Measurements from ENCODE around the gene DHX40.
"Not testable (repeated sequence)": the region's sequence is repeated elsewhere in the genome, so short reads cannot be mapped to it uniquely, and the experiment has no call there.

DHX40 gene

GRCh38 chr17:59565171-59565958 is at the start of gene DHX40:
Gene DHX40 (plus strand): TSS chr17:59565610. CDS start chr17:59565672, 62 bp downstream.
- peak within 1 kb of the TSS; percentile 100 for H3K4me3 ChIP-seq (ENCODE audit: insufficient read length, low read depth)
- peaks cover 2% of the 10 kb centered on the region for H3K4me1 ChIP-seq (ENCODE audit: insufficient read depth, insufficient read length)
- peaks cover 10% of the 10 kb centered on the region for H3K27me3 ChIP-seq (ENCODE audit: insufficient read depth, insufficient read length)
- peak within 1 kb of the TSS; percentile 94 for H3K9ac ChIP-seq (ENCODE audit: insufficient read length, low read depth)
- TF ChIP-seq SUZ12 (IDR thresholded peaks at IDR 0.05; ENCODE audit: extremely low read depth, insufficient read depth, insufficient read length), result no peak
- TF ChIP-seq ZNF274 (IDR thresholded peaks at IDR 0.05; ENCODE audit: low read depth, low read length), result no peak
- no peak for TF ChIP-seq YY1 (IDR thresholded peaks at IDR 0.05; ENCODE audit: insufficient read depth, insufficient read length)
- peaks cover 12% of the 10 kb centered on the region for H3K9me3 ChIP-seq (ENCODE audit: insufficient read depth, low read length)
- H3K36me3 ChIP-seq (ENCODE audit: insufficient read depth, insufficient read length, low read length), result peaks cover 14% of the 10 kb centered on the region
- peak; percentile 88 for DNase-seq (ENCODE audit: low read depth, low spot score)

- TF ChIP-seq ZNF274 (IDR thresholded peaks at IDR 0.05; ENCODE audit: low read depth, low read length), result no peak
- no peak for TF ChIP-seq YY1 (IDR thresholded peaks at IDR 0.05; ENCODE audit: insufficient read depth, insufficient read length)
- no peak for TF ChIP-seq SUZ12 (IDR thresholded peaks at IDR 0.05; ENCODE audit: extremely low read depth, insufficient read depth, insufficient read length)
- Histone ChIP-seq H3K4me1 (ENCODE audit: insufficient read depth, insufficient read length) (no peaks in the 10 kb centered on the region), H3K9me3 (ENCODE audit: insufficient read depth, low read length) (no peaks in the 10 kb centered on the region), H3K4me3 (ENCODE audit: insufficient read length, low read depth) (no peak overlapping the region), H3K9ac (ENCODE audit: insufficient read length, low read depth) (no peak overlapping the region), H3K27me3 (ENCODE audit: insufficient read depth, insufficient read length) (no peaks in the 10 kb centered on the region), H3K36me3 (ENCODE audit: insufficient read depth, insufficient read length, low read length) (no peaks in the 10 kb centered on the region)
- DNase-seq (ENCODE audit: low read depth, low spot score), result no peak
Measured at GRCh38 chr17:59516451-59516850, 49.0 kb upstream of the DHX40 start.

- no peak for TF ChIP-seq SUZ12 (IDR thresholded peaks at IDR 0.05; ENCODE audit: extremely low read depth, insufficient read depth, insufficient read length)
- TF ChIP-seq ZNF274 (IDR thresholded peaks at IDR 0.05; ENCODE audit: low read depth, low read length), result no peak
- no peak for TF ChIP-seq YY1 (IDR thresholded peaks at IDR 0.05; ENCODE audit: insufficient read depth, insufficient read length)
- DNase-seq (ENCODE audit: low read depth, low spot score), result no peak
Measured at GRCh38 chr17:59519132-59519531, 46.3 kb upstream of the DHX40 start.

GRCh38 chr17:59520251-59520650 is 45.2 kb upstream of the DHX40 start:
- no peak overlapping the region for H3K9ac ChIP-seq (ENCODE audit: insufficient read length, low read depth)
- no peak for DNase-seq (ENCODE audit: low read depth, low spot score)
- no peaks in the 10 kb centered on the region for H3K36me3 ChIP-seq (ENCODE audit: insufficient read depth, insufficient read length, low read length)
- H3K4me1 ChIP-seq (ENCODE audit: insufficient read depth, insufficient read length), result no peaks in the 10 kb centered on the region
- TF ChIP-seq ZNF274 (IDR thresholded peaks at IDR 0.05; ENCODE audit: low read depth, low read length) (no peak), SUZ12 (IDR thresholded peaks at IDR 0.05; ENCODE audit: extremely low read depth, insufficient read depth, insufficient read length) (no peak), YY1 (IDR thresholded peaks at IDR 0.05; ENCODE audit: insufficient read depth, insufficient read length) (no peak)
- H3K4me3 ChIP-seq (ENCODE audit: insufficient read length, low read depth), result no peak overlapping the region
- H3K27me3 ChIP-seq (ENCODE audit: insufficient read depth, insufficient read length), result no peaks in the 10 kb centered on the region
- H3K9me3 ChIP-seq (ENCODE audit: insufficient read depth, low read length), result no peaks in the 10 kb centered on the region

More at GRCh38 chr17:59519132-59519531, 46.3 kb upstream of the DHX40 start:
- no peaks in the 10 kb centered on the region for H3K36me3 ChIP-seq (ENCODE audit: insufficient read depth, insufficient read length, low read length)
- H3K27me3 ChIP-seq (ENCODE audit: insufficient read depth, insufficient read length), result no peaks in the 10 kb centered on the region
- no peaks in the 10 kb centered on the region for H3K4me1 ChIP-seq (ENCODE audit: insufficient read depth, insufficient read length)
- H3K4me3 ChIP-seq (ENCODE audit: insufficient read length, low read depth), result no peak overlapping the region
- H3K9ac ChIP-seq (ENCODE audit: insufficient read length, low read depth), result no peak overlapping the region
- no peaks in the 10 kb centered on the region for H3K9me3 ChIP-seq (ENCODE audit: insufficient read depth, low read length)

GRCh38 chr17:59521465-59522126 is 43.8 kb upstream of the DHX40 start:
- H3K4me1 ChIP-seq (ENCODE audit: insufficient read depth, insufficient read length), result no peaks in the 10 kb centered on the region
- no peak overlapping the region for H3K4me3 ChIP-seq (ENCODE audit: insufficient read length, low read depth)
- no peaks in the 10 kb centered on the region for H3K36me3 ChIP-seq (ENCODE audit: insufficient read depth, insufficient read length, low read length)
- no peaks in the 10 kb centered on the region for H3K27me3 ChIP-seq (ENCODE audit: insufficient read depth, insufficient read length)
- no peaks in the 10 kb centered on the region for H3K9me3 ChIP-seq (ENCODE audit: insufficient read depth, low read length)
- no peak for TF ChIP-seq ZNF274 (IDR thresholded peaks at IDR 0.05; ENCODE audit: low read depth, low read length)
- peak; percentile 59 for DNase-seq (ENCODE audit: low read depth, low spot score)
- no peak overlapping the region for H3K9ac ChIP-seq (ENCODE audit: insufficient read length, low read depth)

GRCh38 chr17:59524930-59525329 is 40.5 kb upstream of the DHX40 start:
- not testable (repeated sequence) for H3K4me3 ChIP-seq (ENCODE audit: insufficient read length, low read depth); H3K9me3 ChIP-seq (ENCODE audit: insufficient read depth, low read length); DNase-seq (ENCODE audit: low read depth, low spot score); H3K9ac ChIP-seq (ENCODE audit: insufficient read length, low read depth); H3K27me3 ChIP-seq (ENCODE audit: insufficient read depth, insufficient read length); H3K36me3 ChIP-seq (ENCODE audit: insufficient read depth, insufficient read length, low read length); H3K4me1 ChIP-seq (ENCODE audit: insufficient read depth, insufficient read length)

- no peak for DNase-seq (ENCODE audit: low read depth, low spot score)
- Histone ChIP-seq H3K36me3 (ENCODE audit: insufficient read depth, insufficient read length, low read length) (no peaks in the 10 kb centered on the region), H3K27me3 (ENCODE audit: insufficient read depth, insufficient read length) (no peaks in the 10 kb centered on the region), H3K4me3 (ENCODE audit: insufficient read length, low read depth) (no peak overlapping the region), H3K4me1 (ENCODE audit: insufficient read depth, insufficient read length) (no peaks in the 10 kb centered on the region), H3K9ac (ENCODE audit: insufficient read length, low read depth) (no peak overlapping the region), H3K9me3 (ENCODE audit: insufficient read depth, low read length) (no peaks in the 10 kb centered on the region)
- TF ChIP-seq SUZ12 (IDR thresholded peaks at IDR 0.05; ENCODE audit: extremely low read depth, insufficient read depth, insufficient read length) (no peak), ZNF274 (IDR thresholded peaks at IDR 0.05; ENCODE audit: low read depth, low read length) (no peak), YY1 (IDR thresholded peaks at IDR 0.05; ENCODE audit: insufficient read depth, insufficient read length) (no peak)
Measured at GRCh38 chr17:59525668-59526067, 39.7 kb upstream of the DHX40 start.
